IMR-90 (cell line): ENCODE results near the gene BPIFB2. TPM values are rescaled to one million over a fixed set of nuclear protein-coding genes. Genes with fewer than 3 reads are reported as not detected.

ENCODE experiments used
- ATAC-seq: fragments of 200-7000 bp; cut with Tn5 transposase; 2 replicates; pipeline ENCODE4 v1.9.1; 2020; ENCODE audit warnings: low read depth, mild to moderate bottlenecking, moderate library complexity
- BruUV-seq: library from RNA; stranded (reverse); fragments of 400-500 nt; replicated peaks from 2 replicates; lab custom pipeline; 2021; lab: Mats Ljungman, UMichigan
- CTCF ChIA-PET: fragments of 300-600 bp; formaldehyde crosslinking; extraction: SDS; loops from one replicate; lab custom pipeline; 2021; ENCODE audit warnings: antibody characterized with exemption; lab: Yijun Ruan, JAX
- POLR2A ChIA-PET: fragments of 300-600 bp; sonication (Branson Sonifier 250); formaldehyde crosslinking; loops from one replicate; lab custom pipeline; 2022; ENCODE audit warnings: antibody characterized with exemption; ENCODE audit not compliant: unreplicated experiment; lab: Charles Lee
- DNase-seq: peaks from one replicate; pipeline ENCODE4 v3.0.0; 2013
- H2AFZ ChIP-seq: replicated peaks from 2 replicates; pipeline ENCODE3; 2013; ENCODE audit warnings: low read length, mild to moderate bottlenecking; ENCODE audit not compliant: poor library complexity
- H2AK5ac ChIP-seq: 2 replicates; pipeline ENCODE4 v1.6.1; 2013; ENCODE audit warnings: low read depth, low read length, inconsistent platforms
- H2AK9ac ChIP-seq: replicated peaks from 2 replicates; pipeline ENCODE3; 2013; ENCODE audit warnings: mild to moderate bottlenecking, low read depth, low read length, moderate library complexity; ENCODE audit not compliant: poor library complexity
- H2BK120ac ChIP-seq: 2 replicates; pipeline ENCODE4 v1.6.1; 2013; ENCODE audit warnings: low read depth, low read length, inconsistent platforms
- H2BK15ac ChIP-seq: 3 replicates; pipeline ENCODE4 v1.6.1; 2013; ENCODE audit warnings: low read depth, low read length, inconsistent platforms
- H2BK20ac ChIP-seq: 2 replicates; pipeline ENCODE4 v1.6.1; 2013; ENCODE audit warnings: low read depth, mild to moderate bottlenecking, inconsistent platforms, low read length, moderate library complexity
- H2BK5ac ChIP-seq: 2 replicates; pipeline ENCODE4 v1.6.1; 2013; ENCODE audit warnings: mild to moderate bottlenecking, low read depth, low read length, inconsistent platforms; ENCODE audit not compliant: poor library complexity, severe bottlenecking
- H3K14ac ChIP-seq: replicated peaks from 2 replicates; pipeline ENCODE4 v1.6.1; 2013; ENCODE audit warnings: low read depth, low read length, inconsistent platforms
- H3K18ac ChIP-seq: 2 replicates; pipeline ENCODE4 v1.6.1; 2013; ENCODE audit warnings: low read depth, low read length, control low read depth
- H3K23ac ChIP-seq: 2 replicates; pipeline ENCODE4 v1.6.1; 2013; ENCODE audit warnings: low read depth, low read length, inconsistent platforms
- H3K27ac ChIP-seq: 2 replicates; pipeline ENCODE4 v1.5.1; 2013; ENCODE audit warnings: mild to moderate bottlenecking, control low read depth, low read length; ENCODE audit not compliant: insufficient read depth
- H3K27me3 ChIP-seq: 2 replicates; pipeline ENCODE4 v1.6.1; 2013; ENCODE audit warnings: low read length; ENCODE audit not compliant: control insufficient read depth, insufficient read depth
- H3K36me3 ChIP-seq: 2 replicates; pipeline ENCODE4 v1.6.1; 2013; ENCODE audit warnings: low read length, mixed read lengths; ENCODE audit not compliant: control insufficient read depth, insufficient read depth
- H3K4ac ChIP-seq: 2 replicates; pipeline ENCODE4 v1.6.1; 2013; ENCODE audit warnings: low read depth, low read length, inconsistent platforms
- H3K4me1 ChIP-seq: 2 replicates; pipeline ENCODE4 v1.6.1; 2013; ENCODE audit warnings: low read length, mixed read lengths; ENCODE audit not compliant: control insufficient read depth, insufficient read depth
- H3K4me2 ChIP-seq: 2 replicates; pipeline ENCODE4 v1.6.1; 2013; ENCODE audit warnings: low read depth, mild to moderate bottlenecking, control low read depth, low read length, moderate library complexity
- H3K4me3 ChIP-seq: 2 replicates; pipeline ENCODE4 v1.5.1; 2013; ENCODE audit warnings: low read depth, mild to moderate bottlenecking, control low read depth, low read length, moderate library complexity; ENCODE audit not compliant: insufficient read depth
- H3K56ac ChIP-seq: 2 replicates; pipeline ENCODE4 v1.6.1; 2013; ENCODE audit warnings: low read length, inconsistent platforms; ENCODE audit not compliant: insufficient read depth; ENCODE audit errors: extremely low read depth
- H3K79me1 ChIP-seq, 2 experiments: 2 replicates each; pipeline ENCODE4 v1.6.1; 2013; ENCODE audit warnings: low read length in 2 of 2, inconsistent platforms in 1 of 2, low read depth in 1 of 2
- H3K9ac ChIP-seq: 2 replicates; pipeline ENCODE4 v1.6.1; 2013; ENCODE audit warnings: low read depth, low read length, control low read depth
- H3K9me1 ChIP-seq: 2 replicates; pipeline ENCODE4 v1.6.1; 2013; ENCODE audit warnings: low read length, inconsistent platforms; ENCODE audit not compliant: insufficient read depth
- H3K9me3 ChIP-seq: 2 replicates; pipeline ENCODE4 v1.6.1; 2013; ENCODE audit warnings: low read length; ENCODE audit not compliant: control insufficient read depth, insufficient read depth
- H4K20me1 ChIP-seq: 2 replicates; pipeline ENCODE4 v1.6.1; 2013; ENCODE audit warnings: low read length, inconsistent platforms; ENCODE audit not compliant: insufficient read depth
- H4K5ac ChIP-seq: 2 replicates; pipeline ENCODE4 v1.6.1; 2013; ENCODE audit warnings: mild to moderate bottlenecking, low read depth, low read length, control low read depth
- H4K8ac ChIP-seq, 2 experiments: 2 replicates each; pipeline ENCODE4 v1.6.1; 2013; ENCODE audit warnings: low read depth in 2 of 2, low read length in 2 of 2, control low read depth in 1 of 2, inconsistent platforms in 1 of 2
- H4K91ac ChIP-seq: 2 replicates; pipeline ENCODE4 v1.6.1; 2013; ENCODE audit warnings: low read depth, low read length, inconsistent platforms; ENCODE audit not compliant: insufficient read depth
- CHD1 ChIP-seq: IDR thresholded peaks from 2 replicates; pipeline ENCODE4 v1.6.1; 2012; ENCODE audit warnings: low read depth, low read length, improper control_type of control experiment
- FOS ChIP-seq: fragments of 150-350 bp; IDR thresholded peaks from 2 replicates; pipeline ENCODE4 v1.6.1; 2016; ENCODE audit warnings: low read depth, low read length
- MAFK ChIP-seq: IDR thresholded peaks from 2 replicates; pipeline ENCODE4 v1.6.1; 2012; ENCODE audit warnings: low read depth, low read length, improper control_type of control experiment
- NFE2L2 ChIP-seq: fragments of 150-350 bp; IDR thresholded peaks from 2 replicates; pipeline ENCODE4 v1.6.1; 2016; ENCODE audit warnings: low read depth, mild to moderate bottlenecking, low read length
- WGBS, 2 experiments: methylation state at CpG; one replicate each; pipeline versions ENCODE4 v1.1.5 to v1.1.7; 2013; ENCODE audit warnings: missing lambda C conversion rate in 2 of 2; ENCODE audit not compliant: insufficient read length in 1 of 2; ENCODE audit errors: extremely low coverage in 2 of 2; 5-methylcytosine and 5-hydroxymethylcytosine counted together
- dilution Hi-C: fragments of 300-500 bp; cut with HindIII; formaldehyde crosslinking; loops from one replicate; pipeline ENCODE4 v1.14.3; 2018; ENCODE audit warnings: low sequenced_read_pairs; ENCODE audit not compliant: unreplicated experiment
- in situ Hi-C: fragments of 300-500 bp; cut with MboI; formaldehyde crosslinking; loops from 3 replicates; pipeline ENCODE4 v1.14.3; 2019; ENCODE audit warnings: low sequenced_read_pairs, inconsistent platforms, mixed read lengths
- intact Hi-C: fragments of 100-400 bp; cut with micrococcal nuclease; formaldehyde crosslinking; loops from 2 replicates; pipeline ENCODE4 v1.10.0; 2022
- polyA plus RNA-seq, 3 experiments: library from polyadenylated mRNA; depleted of rRNA; stranded (reverse); fragments of >200 nt; gene quantifications; 2 replicates each; pipeline ENCODE4 v1.2.3, GENCODE V29; 2012; ENCODE audit warnings: low replicate concordance in 1 of 3
- total RNA-seq: library from RNA; depleted of rRNA; stranded (reverse); fragments of >200 nt; gene quantifications from 2 replicates; pipeline ENCODE4 v1.2.3, GENCODE V29; 2012

Gene BPIFB2
- total and polyA plus RNA-seq, 2 of the 4 experiments (the other 2 are of a cell fraction), result not detected

- Histone ChIP-seq H3K9me3 (no peaks in the 10 kb centered on the region), H3K79me1 (no peaks in the 10 kb centered on the region), H2BK120ac (no peak overlapping the region), H2BK15ac (no peak overlapping the region), H2AK9ac (no peak overlapping the region), H3K56ac (no peak overlapping the region), H4K91ac (no peak overlapping the region), H3K4me3 (no peak overlapping the region), H3K9ac (no peak overlapping the region), H4K20me1 (no peaks in the 10 kb centered on the region; the same call in 1 of the 2 replicates), H3K14ac (no peak overlapping the region), H2BK5ac (no peak overlapping the region), H3K4me2 (no peak overlapping the region), H3K27ac (no peak overlapping the region), H3K18ac (no peak overlapping the region), H2AFZ (no peak overlapping the region), H4K5ac (no peak overlapping the region), H4K8ac (no peak overlapping the region), H3K4me1 (no peaks in the 10 kb centered on the region), H3K36me3 (no peaks in the 10 kb centered on the region), H3K23ac (no peak overlapping the region), H3K27me3 (peaks cover 10% of the 10 kb centered on the region), H3K4ac (no peak overlapping the region), H2AK5ac (no peak overlapping the region), H3K9me1 (no peaks in the 10 kb centered on the region), H2BK20ac (no peak overlapping the region)
- ChIA-PET POLR2A (no interaction called here), CTCF (no interaction called here)
- ATAC-seq, result no peak
- 80% methylated on average over 1 of the region's 9 CpGs; no CpG with 5 or more reads in 1 of the 2 experiments for WGBS, 2 experiments
- BruUV-seq, result no TSS peak
- DNase-seq, result no peak
- TF ChIP-seq CHD1 (no peak), MAFK (no peak), NFE2L2 (no peak), FOS (no peak)
- intact Hi-C loops, result no loop called here
- dilution Hi-C loops, result no loop called here
- in situ Hi-C loops, result no loop called here
Observed at GRCh38 chr20:33069673-33070072, 62.2 kb downstream of the BPIFB2 start.
